WTC11 (cell line): ENCODE measurements around the gene C17orf100. TPM values are rescaled to one million over a fixed set of nuclear protein-coding genes. Genes with fewer than 3 reads are reported as not detected.

Source experiments
- ATAC-seq: fragments of 200-7000 bp; cut with Tn5 transposase; 2 replicates; pipeline ENCODE4 v1.10.0; 2021; ENCODE audit warnings: mild to moderate bottlenecking, moderate library complexity
- CTCF ChIA-PET: fragments of 300-600 bp; sonication (Branson Sonifier 250); formaldehyde crosslinking; loops from one replicate; lab custom pipeline; 2021; ENCODE audit warnings: antibody characterized with exemption; lab: Charles Lee
- POLR2A ChIA-PET: fragments of 350-600 bp; sonication (Branson Sonifier 250); formaldehyde crosslinking; loops from one replicate; lab custom pipeline; 2021; ENCODE audit warnings: antibody characterized with exemption; lab: Charles Lee
- DNase-seq: peaks from one replicate; pipeline ENCODE4 v3.0.0; 2021; ENCODE audit warnings: low spot score
- H3K27ac Mint-ChIP-seq: 2 replicates; pipeline ENCODE4 v1.8.0; 2021; ENCODE audit warnings: mixed read lengths
- H3K27me3 Mint-ChIP-seq: 2 replicates; pipeline ENCODE4 v1.8.0; 2021; ENCODE audit warnings: low read depth, mild to moderate bottlenecking, moderate library complexity, mixed read lengths
- H3K36me3 Mint-ChIP-seq: 2 replicates; pipeline ENCODE4 v1.8.0; 2021; ENCODE audit warnings: mixed read lengths
- H3K4me1 Mint-ChIP-seq: 2 replicates; pipeline ENCODE4 v1.8.0; 2022; ENCODE audit warnings: mixed read lengths
- H3K4me3 Mint-ChIP-seq: 2 replicates; pipeline ENCODE4 v1.8.0; 2021; ENCODE audit warnings: mild to moderate bottlenecking, moderate library complexity, mixed read lengths
- H3K9me3 Mint-ChIP-seq: 2 replicates; pipeline ENCODE4 v1.8.0; 2021; ENCODE audit warnings: mixed read lengths
- CBFB ChIP-seq: sonication (generic); formaldehyde crosslinking; IDR thresholded peaks from 2 replicates; pipeline ENCODE4 v1.8.1; 2022; ENCODE audit warnings: mild to moderate bottlenecking, low read depth, missing genetic modification reagents
- EMX1 ChIP-seq: fragments of 250-450 bp; sonication (Bioruptor Pico); IDR thresholded peaks from 2 replicates; pipeline ENCODE4 v1.8.0; 2021; ENCODE audit warnings: mild to moderate bottlenecking
- MYBL2 ChIP-seq: sonication (generic); formaldehyde crosslinking; IDR thresholded peaks from 2 replicates; pipeline ENCODE4 v1.8.1; 2023; ENCODE audit warnings: mild to moderate bottlenecking, moderate library complexity, missing genetic modification reagents
- TEAD4 ChIP-seq: sonication (generic); formaldehyde crosslinking; IDR thresholded peaks from 2 replicates; pipeline ENCODE4 v1.8.0; 2022; ENCODE audit warnings: mild to moderate bottlenecking, missing genetic modification reagents
- ZBTB21 ChIP-seq: sonication (generic); formaldehyde crosslinking; IDR thresholded peaks from 2 replicates; pipeline ENCODE4 v1.8.1; 2023; ENCODE audit warnings: mild to moderate bottlenecking, missing genetic modification reagents, borderline replicate concordance
- ZNF219 ChIP-seq: sonication (generic); formaldehyde crosslinking; IDR thresholded peaks from 2 replicates; pipeline ENCODE4 v1.8.0; 2023; ENCODE audit warnings: missing genetic modification reagents, mild to moderate bottlenecking, borderline replicate concordance
- ZNF232 ChIP-seq: sonication (generic); formaldehyde crosslinking; IDR thresholded peaks from 2 replicates; pipeline ENCODE4 v1.8.0; 2022; ENCODE audit warnings: mild to moderate bottlenecking, missing genetic modification reagents
- ZNF263 ChIP-seq: sonication (generic); formaldehyde crosslinking; IDR thresholded peaks from 2 replicates; pipeline ENCODE4 v1.8.1; 2022; ENCODE audit warnings: low read depth, mild to moderate bottlenecking, moderate library complexity, missing genetic modification reagents
- total RNA-seq: library from RNA; stranded (reverse); gene quantifications from 3 replicates; pipeline ENCODE4 v1.2.3, GENCODE V29; 2021
- TF ChIP-seq, protein P1 (sequence below): sonication (generic); formaldehyde crosslinking; IDR thresholded peaks from 2 replicates; pipeline ENCODE4 v1.8.1; 2023; ENCODE audit warnings: mild to moderate bottlenecking, missing genetic modification reagents, moderate library complexity
- TF ChIP-seq, protein P2 (sequence below): sonication (generic); formaldehyde crosslinking; IDR thresholded peaks from 2 replicates; pipeline ENCODE4 v1.8.1; 2023; ENCODE audit warnings: mild to moderate bottlenecking, moderate library complexity, missing genetic modification reagents
- TF ChIP-seq, protein P3 (sequence below): fragments of 200-600 bp; IDR thresholded peaks from 2 replicates; pipeline ENCODE4 v1.8.0; 2022; ENCODE audit warnings: antibody characterized with exemption
- TF ChIP-seq, protein P4 (sequence below): sonication (generic); formaldehyde crosslinking; conservative IDR thresholded peaks from 2 replicates; pipeline ENCODE4 v1.8.1; 2023; ENCODE audit warnings: mild to moderate bottlenecking, low read depth, missing genetic modification reagents, moderate library complexity
- TF ChIP-seq, protein P5 (sequence below): sonication (generic); formaldehyde crosslinking; IDR thresholded peaks from 2 replicates; pipeline ENCODE4 v1.8.0; 2022; ENCODE audit warnings: mild to moderate bottlenecking, missing genetic modification reagents

Gene C17orf100
- total RNA-seq, 1 experiment from 2014 or later = 2.7 TPM

DNA sequence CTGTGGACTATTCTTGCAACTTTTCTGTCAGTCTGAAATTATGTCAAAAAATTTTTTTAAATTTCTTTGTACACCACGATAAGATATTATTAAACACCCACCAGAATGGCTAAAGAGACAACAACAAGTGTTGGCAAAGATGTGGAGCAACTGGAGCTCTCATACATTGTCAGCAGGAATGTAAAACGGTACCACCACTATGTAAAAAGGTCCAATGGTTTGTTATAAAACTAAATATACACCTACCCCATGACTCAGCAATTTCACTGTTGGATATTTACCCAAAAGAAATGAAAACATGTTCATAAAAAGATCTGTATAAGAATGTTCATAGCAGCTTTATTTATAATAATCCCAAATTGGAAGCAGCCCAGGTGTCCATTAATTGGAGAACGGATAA is 18.3 kb upstream of the C17orf100 start (continued):
- TF ChIP-seq, protein P1, sequence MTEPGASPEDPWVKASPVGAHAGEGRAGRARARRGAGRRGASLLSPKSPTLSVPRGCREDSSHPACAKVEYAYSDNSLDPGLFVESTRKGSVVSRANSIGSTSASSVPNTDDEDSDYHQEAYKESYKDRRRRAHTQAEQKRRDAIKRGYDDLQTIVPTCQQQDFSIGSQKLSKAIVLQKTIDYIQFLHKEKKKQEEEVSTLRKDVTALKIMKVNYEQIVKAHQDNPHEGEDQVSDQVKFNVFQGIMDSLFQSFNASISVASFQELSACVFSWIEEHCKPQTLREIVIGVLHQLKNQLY (CRISPR knock-in tag) = no peak
- TF ChIP-seq MYBL2 (CRISPR knock-in tag) (no peak), CBFB (CRISPR knock-in tag) (no peak), EMX1 (no peak), ZNF219 (CRISPR knock-in tag) (no peak)
- TF ChIP-seq, protein P2, sequence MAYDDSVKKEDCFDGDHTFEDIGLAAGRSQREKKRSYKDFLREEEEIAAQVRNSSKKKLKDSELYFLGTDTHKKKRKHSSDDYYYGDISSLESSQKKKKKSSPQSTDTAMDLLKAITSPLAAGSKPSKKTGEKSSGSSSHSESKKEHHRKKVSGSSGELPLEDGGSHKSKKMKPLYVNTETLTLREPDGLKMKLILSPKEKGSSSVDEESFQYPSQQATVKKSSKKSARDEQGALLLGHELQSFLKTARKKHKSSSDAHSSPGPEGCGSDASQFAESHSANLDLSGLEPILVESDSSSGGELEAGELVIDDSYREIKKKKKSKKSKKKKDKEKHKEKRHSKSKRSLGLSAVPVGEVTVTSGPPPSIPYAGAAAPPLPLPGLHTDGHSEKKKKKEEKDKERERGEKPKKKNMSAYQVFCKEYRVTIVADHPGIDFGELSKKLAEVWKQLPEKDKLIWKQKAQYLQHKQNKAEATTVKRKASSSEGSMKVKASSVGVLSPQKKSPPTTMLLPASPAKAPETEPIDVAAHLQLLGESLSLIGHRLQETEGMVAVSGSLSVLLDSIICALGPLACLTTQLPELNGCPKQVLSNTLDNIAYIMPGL = no peak
- TF ChIP-seq, protein P3, sequence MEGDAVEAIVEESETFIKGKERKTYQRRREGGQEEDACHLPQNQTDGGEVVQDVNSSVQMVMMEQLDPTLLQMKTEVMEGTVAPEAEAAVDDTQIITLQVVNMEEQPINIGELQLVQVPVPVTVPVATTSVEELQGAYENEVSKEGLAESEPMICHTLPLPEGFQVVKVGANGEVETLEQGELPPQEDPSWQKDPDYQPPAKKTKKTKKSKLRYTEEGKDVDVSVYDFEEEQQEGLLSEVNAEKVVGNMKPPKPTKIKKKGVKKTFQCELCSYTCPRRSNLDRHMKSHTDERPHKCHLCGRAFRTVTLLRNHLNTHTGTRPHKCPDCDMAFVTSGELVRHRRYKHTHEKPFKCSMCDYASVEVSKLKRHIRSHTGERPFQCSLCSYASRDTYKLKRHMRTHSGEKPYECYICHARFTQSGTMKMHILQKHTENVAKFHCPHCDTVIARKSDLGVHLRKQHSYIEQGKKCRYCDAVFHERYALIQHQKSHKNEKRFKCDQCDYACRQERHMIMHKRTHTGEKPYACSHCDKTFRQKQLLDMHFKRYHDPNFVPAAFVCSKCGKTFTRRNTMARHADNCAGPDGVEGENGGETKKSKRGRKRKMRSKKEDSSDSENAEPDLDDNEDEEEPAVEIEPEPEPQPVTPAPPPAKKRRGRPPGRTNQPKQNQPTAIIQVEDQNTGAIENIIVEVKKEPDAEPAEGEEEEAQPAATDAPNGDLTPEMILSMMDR = no peak
- TF ChIP-seq, protein P4, sequence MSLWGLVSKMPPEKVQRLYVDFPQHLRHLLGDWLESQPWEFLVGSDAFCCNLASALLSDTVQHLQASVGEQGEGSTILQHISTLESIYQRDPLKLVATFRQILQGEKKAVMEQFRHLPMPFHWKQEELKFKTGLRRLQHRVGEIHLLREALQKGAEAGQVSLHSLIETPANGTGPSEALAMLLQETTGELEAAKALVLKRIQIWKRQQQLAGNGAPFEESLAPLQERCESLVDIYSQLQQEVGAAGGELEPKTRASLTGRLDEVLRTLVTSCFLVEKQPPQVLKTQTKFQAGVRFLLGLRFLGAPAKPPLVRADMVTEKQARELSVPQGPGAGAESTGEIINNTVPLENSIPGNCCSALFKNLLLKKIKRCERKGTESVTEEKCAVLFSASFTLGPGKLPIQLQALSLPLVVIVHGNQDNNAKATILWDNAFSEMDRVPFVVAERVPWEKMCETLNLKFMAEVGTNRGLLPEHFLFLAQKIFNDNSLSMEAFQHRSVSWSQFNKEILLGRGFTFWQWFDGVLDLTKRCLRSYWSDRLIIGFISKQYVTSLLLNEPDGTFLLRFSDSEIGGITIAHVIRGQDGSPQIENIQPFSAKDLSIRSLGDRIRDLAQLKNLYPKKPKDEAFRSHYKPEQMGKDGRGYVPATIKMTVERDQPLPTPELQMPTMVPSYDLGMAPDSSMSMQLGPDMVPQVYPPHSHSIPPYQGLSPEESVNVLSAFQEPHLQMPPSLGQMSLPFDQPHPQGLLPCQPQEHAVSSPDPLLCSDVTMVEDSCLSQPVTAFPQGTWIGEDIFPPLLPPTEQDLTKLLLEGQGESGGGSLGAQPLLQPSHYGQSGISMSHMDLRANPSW (CRISPR knock-in tag) = no peak
- TF ChIP-seq, protein P5, sequence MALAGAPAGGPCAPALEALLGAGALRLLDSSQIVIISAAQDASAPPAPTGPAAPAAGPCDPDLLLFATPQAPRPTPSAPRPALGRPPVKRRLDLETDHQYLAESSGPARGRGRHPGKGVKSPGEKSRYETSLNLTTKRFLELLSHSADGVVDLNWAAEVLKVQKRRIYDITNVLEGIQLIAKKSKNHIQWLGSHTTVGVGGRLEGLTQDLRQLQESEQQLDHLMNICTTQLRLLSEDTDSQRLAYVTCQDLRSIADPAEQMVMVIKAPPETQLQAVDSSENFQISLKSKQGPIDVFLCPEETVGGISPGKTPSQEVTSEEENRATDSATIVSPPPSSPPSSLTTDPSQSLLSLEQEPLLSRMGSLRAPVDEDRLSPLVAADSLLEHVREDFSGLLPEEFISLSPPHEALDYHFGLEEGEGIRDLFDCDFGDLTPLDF (CRISPR knock-in tag) = no peak

DNA sequence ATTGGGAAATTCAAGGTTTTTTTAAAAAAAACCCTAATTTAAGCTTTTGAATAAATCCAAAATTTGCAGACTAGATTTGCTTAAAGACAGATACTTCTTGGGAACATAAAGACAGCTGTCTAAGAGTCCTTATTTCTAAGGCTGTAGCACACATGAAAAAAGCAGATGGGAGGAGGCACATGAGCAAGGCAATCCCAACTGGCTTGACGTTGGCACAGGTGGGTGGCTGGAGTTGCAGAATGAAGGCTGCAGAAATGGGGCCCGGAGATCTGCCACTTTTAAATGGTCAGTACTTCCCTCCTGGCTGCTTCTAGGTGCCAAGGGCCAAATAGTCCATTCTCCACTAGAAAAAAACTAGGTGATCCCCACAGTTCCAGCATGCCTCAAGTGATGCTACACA is 15.5 kb upstream of the C17orf100 start:
- no peaks in the 10 kb centered on the region; the same call in 1 of the 2 replicates for H3K9me3 Mint-ChIP-seq
- DNase-seq = no peak
- ChIA-PET POLR2A (no interaction called here), CTCF (interaction anchor here (1.4 kb wide), 1 partner anchor 77 kb away, joined by 4 read pairs; the partner anchor contains the start of gene SLC13A5)
- ATAC-seq = no peak
- no peak overlapping the region for H3K27ac Mint-ChIP-seq
- TF ChIP-seq, protein P2 = no peak
- TF ChIP-seq ZNF232 (CRISPR knock-in tag) (no peak), ZBTB21 (CRISPR knock-in tag) (no peak), TEAD4 (CRISPR knock-in tag) (no peak), ZNF263 (CRISPR knock-in tag) (no peak)
- peaks cover 32% of the 10 kb centered on the region for H3K36me3 Mint-ChIP-seq
- H3K27me3 Mint-ChIP-seq = no peaks in the 10 kb centered on the region
- H3K4me3 Mint-ChIP-seq = no peak overlapping the region
- peaks cover 8% of the 10 kb centered on the region for H3K4me1 Mint-ChIP-seq
